PFSK-1 (cell line): Measurements from ENCODE around the gene PNPLA5.

Experiments used
- POLR2AphosphoS5 ChIP-seq: IDR thresholded peaks from 2 replicates; pipeline ENCODE4 v1.6.1; 2012; ENCODE audit warnings: low read depth, mild to moderate bottlenecking, control low read depth, low read length, moderate library complexity
- TF ChIP-seq, protein P1 (sequence below), 2 experiments: IDR thresholded peaks; 2 replicates each; pipeline versions ENCODE4 v1.6.1 to v1.8.0; 2011 to 2012; ENCODE audit warnings: low read depth in 2 of 2, low read length in 2 of 2, control low read depth in 1 of 2, inconsistent platforms in 1 of 2, mild to moderate bottlenecking in 1 of 2, moderate library complexity in 1 of 2; ENCODE audit not compliant: insufficient read depth in 1 of 2

DNA sequence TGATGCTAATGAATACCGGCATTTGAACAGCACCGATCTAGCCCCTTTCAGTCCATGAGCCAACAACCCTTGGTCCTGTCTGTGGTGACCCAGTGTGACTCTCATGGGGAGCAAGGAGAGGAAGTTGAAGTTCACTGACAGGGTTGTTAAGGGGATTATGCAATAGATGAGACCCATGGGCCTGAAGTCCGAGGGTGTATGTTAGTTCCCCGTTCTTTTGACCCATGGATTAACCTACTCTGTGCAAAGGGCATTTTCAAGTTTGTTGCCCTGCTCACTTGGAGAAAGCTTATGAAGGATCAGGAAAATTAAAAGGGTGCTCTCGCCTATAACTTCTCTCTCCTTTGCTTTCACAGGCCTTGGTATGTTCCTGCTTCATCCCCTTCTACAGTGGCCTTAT, 36.7 kb upstream of the PNPLA5 start:
- no peak for TF ChIP-seq POLR2AphosphoS5
- TF ChIP-seq, protein P1, sequence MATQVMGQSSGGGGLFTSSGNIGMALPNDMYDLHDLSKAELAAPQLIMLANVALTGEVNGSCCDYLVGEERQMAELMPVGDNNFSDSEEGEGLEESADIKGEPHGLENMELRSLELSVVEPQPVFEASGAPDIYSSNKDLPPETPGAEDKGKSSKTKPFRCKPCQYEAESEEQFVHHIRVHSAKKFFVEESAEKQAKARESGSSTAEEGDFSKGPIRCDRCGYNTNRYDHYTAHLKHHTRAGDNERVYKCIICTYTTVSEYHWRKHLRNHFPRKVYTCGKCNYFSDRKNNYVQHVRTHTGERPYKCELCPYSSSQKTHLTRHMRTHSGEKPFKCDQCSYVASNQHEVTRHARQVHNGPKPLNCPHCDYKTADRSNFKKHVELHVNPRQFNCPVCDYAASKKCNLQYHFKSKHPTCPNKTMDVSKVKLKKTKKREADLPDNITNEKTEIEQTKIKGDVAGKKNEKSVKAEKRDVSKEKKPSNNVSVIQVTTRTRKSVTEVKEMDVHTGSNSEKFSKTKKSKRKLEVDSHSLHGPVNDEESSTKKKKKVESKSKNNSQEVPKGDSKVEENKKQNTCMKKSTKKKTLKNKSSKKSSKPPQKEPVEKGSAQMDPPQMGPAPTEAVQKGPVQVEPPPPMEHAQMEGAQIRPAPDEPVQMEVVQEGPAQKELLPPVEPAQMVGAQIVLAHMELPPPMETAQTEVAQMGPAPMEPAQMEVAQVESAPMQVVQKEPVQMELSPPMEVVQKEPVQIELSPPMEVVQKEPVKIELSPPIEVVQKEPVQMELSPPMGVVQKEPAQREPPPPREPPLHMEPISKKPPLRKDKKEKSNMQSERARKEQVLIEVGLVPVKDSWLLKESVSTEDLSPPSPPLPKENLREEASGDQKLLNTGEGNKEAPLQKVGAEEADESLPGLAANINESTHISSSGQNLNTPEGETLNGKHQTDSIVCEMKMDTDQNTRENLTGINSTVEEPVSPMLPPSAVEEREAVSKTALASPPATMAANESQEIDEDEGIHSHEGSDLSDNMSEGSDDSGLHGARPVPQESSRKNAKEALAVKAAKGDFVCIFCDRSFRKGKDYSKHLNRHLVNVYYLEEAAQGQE (IDR thresholded peaks at IDR 0.05; ENCODE audit: insufficient read depth in 1 of 2, low read depth in 2 of 2, low read length in 2 of 2) = no peak
